ENCODE measurements around the gene GATA6. TPM values are rescaled to one million over a fixed set of nuclear protein-coding genes. Genes with fewer than 3 reads are reported as not detected.

GATA6 gene
- total and polyA plus RNA-seq, 2 of the 8 experiments (the other 6 are each of a cell fraction or from before 2014, with no cell fraction given) = 0.09 TPM; not detected in 1

- TF ChIP-seq CHD7 (IDR thresholded peaks at IDR 0.05; ENCODE audit: insufficient replicate concordance, low read length) (no peak), PHF8 (conservative IDR thresholded peaks at IDR 0.05; ENCODE audit: low read depth, low read length) (no peak), POLR2A (IDR thresholded peaks at IDR 0.05; ENCODE audit: control extremely low read depth in 1 of 2, low read depth in 2 of 2, low read length in 2 of 2) (no peak), CEBPB (IDR thresholded peaks at IDR 0.05; ENCODE audit: low read depth, low read length) (no peak), SIN3A (conservative IDR thresholded peaks at IDR 0.05 in 1 of 2, IDR thresholded peaks at IDR 0.05 in 1 of 2; ENCODE audit: low read depth in 1 of 2, low read length in 2 of 2) (no peak), RAD21 (IDR thresholded peaks at IDR 0.05 in 1 of 2, conservative IDR thresholded peaks at IDR 0.05 in 1 of 2; ENCODE audit: low read depth in 2 of 2, low read length in 2 of 2) (no peak), KDM1A (IDR thresholded peaks at IDR 0.05; ENCODE audit: borderline replicate concordance, low read length) (no peak), GABPA (IDR thresholded peaks at IDR 0.05; ENCODE audit: borderline replicate concordance, insufficient read depth, low read length) (no peak), TAF1 (IDR thresholded peaks at IDR 0.05; ENCODE audit: low read depth, low read length) (no peak)
- TF ChIP-seq, protein P1, sequence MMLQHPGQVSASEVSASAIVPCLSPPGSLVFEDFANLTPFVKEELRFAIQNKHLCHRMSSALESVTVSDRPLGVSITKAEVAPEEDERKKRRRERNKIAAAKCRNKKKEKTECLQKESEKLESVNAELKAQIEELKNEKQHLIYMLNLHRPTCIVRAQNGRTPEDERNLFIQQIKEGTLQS (IDR thresholded peaks at IDR 0.05; ENCODE audit: insufficient read depth, low read depth, low read length) = no peak
Observed at GRCh38 chr18:22230471-22230945, 61.1 kb downstream of the GATA6 start (continued).
